H1 (cell line): ENCODE results near the gene WASF1. TPM values are rescaled to one million over a fixed set of nuclear protein-coding genes. Genes with fewer than 3 reads are reported as not detected.

Source experiments
- CTCF ChIA-PET: fragments of 300-600 bp; sonication (Branson Sonifier 250); formaldehyde crosslinking; loops from one replicate; lab custom pipeline; 2021; ENCODE audit not compliant: partially characterized antibody; lab: Charles Lee
- POLR2A ChIA-PET: fragments of 300-600 bp; sonication (Branson Sonifier 250); formaldehyde crosslinking; loops from one replicate; lab custom pipeline; 2021; ENCODE audit warnings: inconsistent platforms; ENCODE audit not compliant: partially characterized antibody; lab: Charles Lee
- DNase-seq, 2 experiments: peaks; one replicate each; pipeline versions ENCODE4 v3.0.0 to v3.0.0-alpha.2; 2010 to 2022; ENCODE audit warnings: low spot score in 2 of 2, low read depth in 1 of 2, mixed read lengths in 1 of 2
- FAIRE-seq: peaks from 2 replicates; lab custom pipeline; 2011; peaks lifted over from hg19 to GRCh38; lab: Jason Lieb, UNC
- H2AFZ ChIP-seq: 2 replicates; pipeline ENCODE4 v1.8.1; 2012; ENCODE audit warnings: low read length, inconsistent platforms
- H2AK5ac ChIP-seq: 2 replicates; pipeline ENCODE4 v1.6.1; 2013; ENCODE audit warnings: low read depth, low read length
- H2BK120ac ChIP-seq: replicated peaks from 2 replicates; pipeline ENCODE3; 2013; ENCODE audit warnings: low read depth, low read length, inconsistent platforms
- H2BK12ac ChIP-seq: 2 replicates; pipeline ENCODE4 v1.6.1; 2013; ENCODE audit warnings: low read depth, low read length
- H2BK15ac ChIP-seq: 2 replicates; pipeline ENCODE4 v1.6.1; 2013; ENCODE audit warnings: low read length
- H2BK20ac ChIP-seq: 2 replicates; pipeline ENCODE4 v1.6.1; 2013; ENCODE audit warnings: low read length
- H2BK5ac ChIP-seq: 2 replicates; pipeline ENCODE4 v1.6.1; 2013; ENCODE audit warnings: low read depth, low read length
- H3K14ac ChIP-seq: 2 replicates; pipeline ENCODE4 v1.6.1; 2013; ENCODE audit warnings: inconsistent platforms; ENCODE audit not compliant: insufficient read length
- H3K18ac ChIP-seq: 2 replicates; pipeline ENCODE4 v1.6.1; 2013; ENCODE audit warnings: low read length; ENCODE audit errors: extremely low read depth
- H3K23ac ChIP-seq: 2 replicates; pipeline ENCODE4 v1.6.1; 2013; ENCODE audit warnings: inconsistent platforms; ENCODE audit not compliant: insufficient read length
- H3K23me2 ChIP-seq: 2 replicates; pipeline ENCODE4 v1.6.1; 2013; ENCODE audit warnings: low read depth, low read length
- H3K27ac ChIP-seq: 2 replicates; pipeline ENCODE4 v1.6.1; 2011; ENCODE audit warnings: low read depth, low read length, inconsistent platforms
- H3K27me3 ChIP-seq, 4 experiments: replicated peaks in 1 of 4; 1 replicate in 1 of 4; 2 replicates in 3 of 4; pipeline versions ENCODE4 v1.6.1 to v1.8.1; 2011 to 2013; ENCODE audit warnings: low read length in 3 of 4, mild to moderate bottlenecking in 3 of 4, inconsistent platforms in 2 of 4, mixed read lengths in 2 of 4, moderate library complexity in 1 of 4; ENCODE audit not compliant: control insufficient read depth in 3 of 4, insufficient read depth in 3 of 4; ENCODE audit errors: extremely low read depth in 1 of 4
- H3K36me3 ChIP-seq, 4 experiments: 2 replicates each; pipeline versions ENCODE4 v1.6.1 to v1.8.1; 2011 to 2013; ENCODE audit warnings: mild to moderate bottlenecking in 4 of 4, low read length in 3 of 4, moderate library complexity in 2 of 4, control low read depth in 1 of 4, inconsistent platforms in 1 of 4; ENCODE audit not compliant: insufficient read depth in 4 of 4, control insufficient read depth in 2 of 4
- H3K4ac ChIP-seq: replicated peaks from 2 replicates; pipeline ENCODE3; 2013; ENCODE audit warnings: low read length, low read depth, mixed read lengths, inconsistent platforms; ENCODE audit not compliant: insufficient read length
- H3K4me1 ChIP-seq, 4 experiments: replicated peaks in 1 of 4; 1 replicate in 1 of 4; 2 replicates in 3 of 4; pipeline versions ENCODE4 v1.6.1 to v1.8.1; 2011 to 2013; ENCODE audit warnings: low read length in 3 of 4, inconsistent platforms in 2 of 4, mixed read lengths in 1 of 4; ENCODE audit not compliant: insufficient read depth in 4 of 4, control insufficient read depth in 3 of 4
- H3K4me2 ChIP-seq, 2 experiments: 2 replicates each; pipeline versions ENCODE4 v1.6.1 to v1.8.1; 2011 to 2013; ENCODE audit warnings: low read depth in 2 of 2, low read length in 2 of 2, control low read depth in 1 of 2, inconsistent platforms in 1 of 2, mild to moderate bottlenecking in 1 of 2; ENCODE audit not compliant: insufficient read depth in 1 of 2
- H3K4me3 ChIP-seq, 4 experiments: fragments of 200-600, 300-600 bp in 1 of 4; sonication (generic), shearing (Covaris generic), sonication (Bioruptor Twin) in 1 of 4; 2 replicates each; pipeline versions ENCODE4 v1.5.1 to v1.8.1; 2011 to 2016; ENCODE audit warnings: low read length in 4 of 4, low read depth in 3 of 4, control low read depth in 2 of 4, inconsistent platforms in 2 of 4, mild to moderate bottlenecking in 2 of 4, mixed read lengths in 1 of 4, moderate library complexity in 1 of 4; ENCODE audit not compliant: insufficient read depth in 2 of 4; ENCODE audit errors: extremely low read depth in 1 of 4
- H3K56ac ChIP-seq: replicated peaks from 2 replicates; pipeline ENCODE3; 2013; ENCODE audit warnings: low read depth, mild to moderate bottlenecking, mixed read lengths, low read length, inconsistent platforms; ENCODE audit not compliant: insufficient read length
- H3K79me1 ChIP-seq: 2 replicates; pipeline ENCODE4 v1.6.1; 2013; ENCODE audit warnings: low read depth, low read length, control low read depth
- H3K79me2 ChIP-seq, 2 experiments: 2 replicates each; pipeline versions ENCODE4 v1.6.1 to v1.8.1; 2012 to 2013; ENCODE audit warnings: low read length in 2 of 2, mild to moderate bottlenecking in 2 of 2, inconsistent platforms in 1 of 2; ENCODE audit not compliant: insufficient read depth in 2 of 2, control insufficient read depth in 1 of 2
- H3K9ac ChIP-seq, 4 experiments: replicated peaks in 1 of 4; 1 replicate in 1 of 4; 2 replicates in 3 of 4; pipeline versions ENCODE4 v1.6.1 to v1.8.1; 2011 to 2013; ENCODE audit warnings: low read depth in 3 of 4, low read length in 3 of 4, control low read depth in 2 of 4, mild to moderate bottlenecking in 2 of 4, moderate library complexity in 2 of 4, inconsistent platforms in 1 of 4; ENCODE audit errors: extremely low read depth in 1 of 4
- H3K9me3 ChIP-seq, 2 experiments: 2 replicates each; pipeline versions ENCODE4 v1.6.1 to v1.8.1; 2012 to 2013; ENCODE audit warnings: mild to moderate bottlenecking in 2 of 2, moderate library complexity in 2 of 2, control low read depth in 1 of 2, inconsistent platforms in 1 of 2, low read depth in 1 of 2, low read length in 1 of 2, mixed read lengths in 1 of 2; ENCODE audit not compliant: insufficient read depth in 2 of 2
- H4K20me1 ChIP-seq, 2 experiments: replicated peaks in 1 of 2; 2 replicates each; pipeline versions ENCODE3 to v1.8.1; 2011 to 2013; ENCODE audit warnings: inconsistent platforms in 2 of 2, low read length in 2 of 2, mild to moderate bottlenecking in 1 of 2; ENCODE audit not compliant: insufficient read depth in 2 of 2, control insufficient read depth in 1 of 2
- H4K5ac ChIP-seq: 2 replicates; pipeline ENCODE4 v1.6.1; 2013; ENCODE audit warnings: low read length, low read depth, mixed read lengths, inconsistent platforms; ENCODE audit not compliant: insufficient read length
- H4K8ac ChIP-seq: 2 replicates; pipeline ENCODE4 v1.8.0; 2013; ENCODE audit warnings: mild to moderate bottlenecking, moderate library complexity, low read length, inconsistent platforms; ENCODE audit not compliant: insufficient read depth; ENCODE audit errors: extremely low read depth
- H4K91ac ChIP-seq: replicated peaks from 2 replicates; pipeline ENCODE3; 2013; ENCODE audit warnings: low read length, mixed read lengths, inconsistent platforms; ENCODE audit not compliant: insufficient read length
- ASH2L ChIP-seq: fragments of 200-600, 300-600 bp; sonication (generic); IDR thresholded peaks from one replicate; pipeline ENCODE4 v1.7.1; 2017; ENCODE audit warnings: low read length
- CHD2 ChIP-seq: IDR thresholded peaks from 2 replicates; pipeline ENCODE4 v1.6.1; 2012; ENCODE audit warnings: low read length, improper control_type of control experiment
- EP300 ChIP-seq, 2 experiments: IDR thresholded peaks; 1 replicate in 1 of 2; 2 replicates in 1 of 2; pipeline ENCODE4 v1.6.1; 2011 to 2012; ENCODE audit warnings: low read depth in 2 of 2, low read length in 2 of 2, mild to moderate bottlenecking in 2 of 2, borderline replicate concordance in 1 of 2, inconsistent platforms in 1 of 2, moderate library complexity in 1 of 2
- FOSL1 ChIP-seq: IDR thresholded peaks from 2 replicates; pipeline ENCODE4 v1.6.1; 2011; ENCODE audit warnings: mild to moderate bottlenecking, low read depth, low read length, moderate library complexity; ENCODE audit not compliant: insufficient read depth
- JUND ChIP-seq: IDR thresholded peaks from 2 replicates; pipeline ENCODE4 v1.6.1; 2011; ENCODE audit warnings: mild to moderate bottlenecking, improper control_type of control experiment, low read length
- RNF2 ChIP-seq: fragments of 200-900, 300-1000 bp; sonication (generic); IDR thresholded peaks from 2 replicates; pipeline ENCODE4 v1.7.1; 2016; ENCODE audit warnings: borderline replicate concordance, low read depth, mild to moderate bottlenecking, antibody characterized with exemption, low read length; ENCODE audit not compliant: poor library complexity, severe bottlenecking; ENCODE audit errors: missing control alignments
- SAP30 ChIP-seq: fragments of 300-600 bp; sonication (generic); IDR thresholded peaks from 2 replicates; pipeline ENCODE4 v1.7.1; 2012; ENCODE audit warnings: low read length, moderate library complexity, mild to moderate bottlenecking, inconsistent platforms; ENCODE audit not compliant: insufficient read depth, insufficient replicate concordance
- SP1 ChIP-seq: IDR thresholded peaks from 2 replicates; pipeline ENCODE4 v1.6.1; 2011; ENCODE audit warnings: low read depth, low read length
- TCF12 ChIP-seq: IDR thresholded peaks from 2 replicates; pipeline ENCODE4 v1.6.1; 2011; ENCODE audit warnings: low read depth, mild to moderate bottlenecking, low read length
- TEAD4 ChIP-seq: IDR thresholded peaks from 2 replicates; pipeline ENCODE4 v1.6.1; 2012; ENCODE audit warnings: low read depth, low read length, inconsistent platforms, mixed read lengths
- WGBS, 2 experiments: shearing (Covaris generic) in 1 of 2; methylation state at CpG; one replicate each; pipeline versions ENCODE4 v1.1.6 to v1.1.7; 2013 to 2015; ENCODE audit warnings: low lambda C conversion rate in 2 of 2, mixed read lengths in 2 of 2, inconsistent platforms in 1 of 2, low coverage in 1 of 2, missing lambda C conversion rate in 1 of 2; ENCODE audit not compliant: insufficient replicate concordance in 2 of 2, insufficient coverage in 1 of 2, insufficient read length in 1 of 2; ENCODE audit errors: extremely low coverage in 1 of 2, missing lambda C conversion rate in 1 of 2; 5-methylcytosine and 5-hydroxymethylcytosine counted together
- polyA plus RNA-seq, 7 experiments: library from polyadenylated mRNA; depleted of rRNA in 3 of 7; stranded (reverse) in 5 of 7; unstranded in 2 of 7; fragments of >200 nt in 5 of 7; fragments of 200-250 nt in 2 of 7; gene quantifications; 1 replicate in 5 of 7; 2 replicates in 1 of 7; 4 replicates in 1 of 7; pipeline versions ENCODE4 v1.2.1 to v1.2.3, GENCODE V29; 2011 to 2013; ENCODE audit warnings: missing spikeins in 2 of 7, mixed read lengths in 2 of 7
- total RNA-seq: library from RNA; stranded (reverse); fragmentation: NEBNext Ultra II Directional; extraction: Animal tissue kit (Norgen Biotek cat#: 25700); gene quantifications from 2 replicates; pipeline ENCODE4 v1.2.1, GENCODE V29; 2021
- TF ChIP-seq, protein P1 (sequence below): IDR thresholded peaks from 2 replicates; pipeline ENCODE4 v1.6.1; 2012; ENCODE audit warnings: inconsistent platforms

The WASF1 gene
- total and polyA plus RNA-seq, 2 of the 8 experiments (the other 6 are each of a cell fraction or from before 2014, with no cell fraction given) = 37.6 to 39.9 TPM

DNA sequence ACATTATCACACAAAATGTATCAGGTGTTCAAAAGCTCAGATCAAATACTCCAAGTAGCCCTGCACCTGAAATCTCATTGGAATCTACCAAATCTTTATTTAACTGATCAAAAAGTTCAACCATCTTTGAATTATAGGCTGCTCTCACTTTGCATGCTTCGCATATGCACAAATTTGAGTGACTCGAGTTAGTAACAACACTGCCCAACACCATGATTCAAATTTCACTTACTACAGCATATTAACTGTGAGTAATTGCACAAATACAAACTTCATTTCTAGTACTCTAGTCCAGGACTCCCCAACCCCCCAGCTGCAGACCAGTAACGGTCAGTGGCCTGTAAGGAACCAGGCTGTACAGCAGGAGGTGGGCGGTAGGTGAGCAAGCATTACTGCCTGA, 51.1 kb downstream of the WASF1 start:
- peaks cover 3% of the 10 kb centered on the region; the same call in 1 of the 2 replicates for H3K79me1 ChIP-seq
- H3K23me2 ChIP-seq = no peaks in the 10 kb centered on the region
- H2BK5ac ChIP-seq = no peak overlapping the region
- FAIRE-seq (peak; percentile 55), DNase-seq (no peak)
- CTCF ChIA-PET = interaction anchor here (1.0 to 1.1 kb wide), 2 partner anchors 13 to 27 kb away, joined by 3 read pairs; no protein-coding TSS in a partner anchor
- no peak overlapping the region for H3K9ac ChIP-seq
- H3K4me2 ChIP-seq = no peak overlapping the region
- H3K14ac ChIP-seq = no peak overlapping the region
- H3K4me3 ChIP-seq = no peak overlapping the region
- no peak overlapping the region for H2BK20ac ChIP-seq
- 82% methylated on average over 4 of the region's 4 CpGs; no CpG with 5 or more reads in 1 of the 2 experiments for WGBS, 2 experiments
- POLR2A ChIA-PET = no interaction called here
- H2BK15ac ChIP-seq = no peak overlapping the region
- no peak overlapping the region for H4K8ac ChIP-seq
- peaks cover 0 to 3% of the 10 kb centered on the region in 2 experiments for H4K20me1 ChIP-seq
- no peaks in the 10 kb centered on the region for H3K9me3 ChIP-seq
- H4K5ac ChIP-seq = no peak overlapping the region
- no peak overlapping the region for H3K18ac ChIP-seq
- H3K56ac ChIP-seq = no peak overlapping the region
- no peak overlapping the region for H2AK5ac ChIP-seq
- peaks cover 0 to 5% (median 2%) of the 10 kb centered on the region in 4 experiments; a peak in 3 of 7 replicates for H3K4me1 ChIP-seq
- no peak overlapping the region for H2AFZ ChIP-seq
- H4K91ac ChIP-seq = no peak overlapping the region
- no peaks in the 10 kb centered on the region for H3K27me3 ChIP-seq
- H3K27ac ChIP-seq = no peak overlapping the region
- H3K23ac ChIP-seq = no peak overlapping the region
- TF ChIP-seq CHD2 = no peak
- no peak for TF ChIP-seq EP300 (IDR thresholded peaks at IDR 0.05; ENCODE audit: borderline replicate concordance in 1 of 2, low read depth in 2 of 2, low read length in 2 of 2)
- no peak for TF ChIP-seq TEAD4
- no peak for TF ChIP-seq JUND
- TF ChIP-seq TCF12 = no peak
- no peak for TF ChIP-seq ASH2L
- TF ChIP-seq, protein P1, sequence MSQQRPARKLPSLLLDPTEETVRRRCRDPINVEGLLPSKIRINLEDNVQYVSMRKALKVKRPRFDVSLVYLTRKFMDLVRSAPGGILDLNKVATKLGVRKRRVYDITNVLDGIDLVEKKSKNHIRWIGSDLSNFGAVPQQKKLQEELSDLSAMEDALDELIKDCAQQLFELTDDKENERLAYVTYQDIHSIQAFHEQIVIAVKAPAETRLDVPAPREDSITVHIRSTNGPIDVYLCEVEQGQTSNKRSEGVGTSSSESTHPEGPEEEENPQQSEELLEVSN = no peak
- TF ChIP-seq RNF2 = no peak
- no peak for TF ChIP-seq SAP30
- no peak for TF ChIP-seq FOSL1
- TF ChIP-seq SP1 = no peak
- H3K4ac ChIP-seq = no peak overlapping the region
- H2BK120ac ChIP-seq = no peak overlapping the region
- no peaks in the 10 kb centered on the region for H3K79me2 ChIP-seq
- H3K36me3 ChIP-seq = no peaks in the 10 kb centered on the region; a peak in 1 of 8 replicates
- no peak overlapping the region for H2BK12ac ChIP-seq
